HepG2 (cell line): ENCODE data around the gene AFG1L. TPM values are rescaled to one million over a fixed set of nuclear protein-coding genes. Genes with fewer than 3 reads are reported as not detected.

Experiments used
- ARHGAP35 ChIP-seq: sonication (generic); formaldehyde crosslinking; IDR thresholded peaks from 2 replicates; pipeline ENCODE4 v1.9.0; 2022; ENCODE audit warnings: mild to moderate bottlenecking, inconsistent platforms, moderate library complexity, missing genetic modification reagents, borderline replicate concordance
- ATF7 ChIP-seq, 2 experiments: fragments of 450-650 bp in 1 of 2; sonication (generic) in 1 of 2; formaldehyde crosslinking in 1 of 2; IDR thresholded peaks; 2 replicates each; pipeline versions ENCODE4 v1.4.0 to v1.6.1; 2016 to 2020; ENCODE audit warnings: antibody characterized with exemption in 1 of 2, mild to moderate bottlenecking in 1 of 2, missing genetic modification reagents in 1 of 2
- ATRX ChIP-seq: sonication (generic); formaldehyde crosslinking; IDR thresholded peaks from 2 replicates; pipeline ENCODE4 v1.4.0; 2020; ENCODE audit warnings: missing genetic modification reagents, borderline replicate concordance
- CBFB ChIP-seq: sonication (generic); formaldehyde crosslinking; IDR thresholded peaks from 2 replicates; pipeline ENCODE4 v1.4.0; 2020; ENCODE audit warnings: missing genetic modification reagents
- CEBPB ChIP-seq: IDR thresholded peaks from 2 replicates; pipeline ENCODE4 v1.6.1; 2011; ENCODE audit warnings: low read depth, low read length, improper control_type of control experiment, borderline replicate concordance
- GFI1 ChIP-seq: sonication (generic); formaldehyde crosslinking; IDR thresholded peaks from 2 replicates; pipeline ENCODE4 v1.5.0; 2020; ENCODE audit warnings: missing genetic modification reagents, mild to moderate bottlenecking, borderline replicate concordance
- IKZF4 ChIP-seq: sonication (generic); formaldehyde crosslinking; IDR thresholded peaks from 2 replicates; pipeline ENCODE4 v1.5.1; 2020; ENCODE audit warnings: borderline replicate concordance, mild to moderate bottlenecking, low read depth, missing genetic modification reagents; ENCODE audit errors: not compliant biosample characterization
- KLF6 ChIP-seq: IDR thresholded peaks from 2 replicates; pipeline ENCODE4 v1.8.0; 2016; ENCODE audit warnings: missing biosample characterization, missing genetic modification reagents
- NFYC ChIP-seq: IDR thresholded peaks from 2 replicates; pipeline ENCODE4 v1.6.1; 2016; ENCODE audit warnings: missing genetic modification reagents, missing compliant biosample characterization
- NR2F6 ChIP-seq, 2 experiments: IDR thresholded peaks; 2 replicates each; pipeline ENCODE4 v1.6.1; 2016; ENCODE audit warnings: antibody characterized with exemption in 1 of 2, mild to moderate bottlenecking in 1 of 2
- RFX1 ChIP-seq: fragments of 450-650 bp; IDR thresholded peaks from 2 replicates; pipeline ENCODE4 v1.6.1; 2017
- SALL1 ChIP-seq: sonication (generic); formaldehyde crosslinking; IDR thresholded peaks from 2 replicates; pipeline ENCODE4 v1.8.0; 2022; ENCODE audit warnings: mild to moderate bottlenecking, missing genetic modification reagents
- TP53 ChIP-seq: sonication (generic); formaldehyde crosslinking; conservative IDR thresholded peaks from 2 replicates; pipeline ENCODE4 v1.4.0; 2020; ENCODE audit warnings: missing genetic modification reagents
- ZNF180 ChIP-seq: sonication (generic); formaldehyde crosslinking; IDR thresholded peaks from 2 replicates; pipeline ENCODE4 v1.4.0; 2020; ENCODE audit warnings: low read depth, missing genetic modification reagents, borderline replicate concordance
- ZNF256 ChIP-seq: sonication (generic); formaldehyde crosslinking; conservative IDR thresholded peaks from 2 replicates; pipeline ENCODE4 v1.4.0; 2020; ENCODE audit warnings: missing genetic modification reagents
- ZNF547 ChIP-seq: sonication (generic); formaldehyde crosslinking; IDR thresholded peaks from 2 replicates; pipeline ENCODE4 v1.5.1; 2020; ENCODE audit warnings: mild to moderate bottlenecking, missing genetic modification reagents
- polyA plus RNA-seq, 8 experiments: library from polyadenylated mRNA; depleted of rRNA in 3 of 8; stranded (reverse) in 7 of 8; unstranded in 1 of 8; fragments of >200 nt; fragmentation: Illumina TruSeq in 4 of 8; extraction: Trizol in 4 of 8; gene quantifications; 2 replicates each; pipeline versions ENCODE4 v1.2.1 to v1.2.3, GENCODE V29; 2011 to 2016; ENCODE audit warnings: low read depth in 4 of 8, missing spikeins in 1 of 8, mixed read lengths in 1 of 8; ENCODE audit not compliant: insufficient read depth in 1 of 8
- total RNA-seq, 5 experiments: library from RNA; depleted of rRNA; stranded (reverse); fragments of >200 nt; fragmentation: Illumina TruSeq; extraction: Trizol; gene quantifications; 2 replicates each; pipeline ENCODE4 v1.2.3, GENCODE V29; 2016; ENCODE audit warnings: low read depth in 1 of 5
- TF ChIP-seq, protein P1 (sequence below): sonication (generic); formaldehyde crosslinking; IDR thresholded peaks from 2 replicates; pipeline ENCODE4 v1.8.1; 2023; ENCODE audit warnings: mild to moderate bottlenecking, missing genetic modification reagents
- TF ChIP-seq, protein P2 (sequence below): sonication (generic); formaldehyde crosslinking; IDR thresholded peaks from 2 replicates; pipeline ENCODE4 v1.5.1; 2020; ENCODE audit warnings: mild to moderate bottlenecking, moderate library complexity, missing genetic modification reagents
- TF ChIP-seq, protein P3 (sequence below): sonication (generic); formaldehyde crosslinking; IDR thresholded peaks from 2 replicates; pipeline ENCODE4 v1.4.0; 2020; ENCODE audit warnings: low read depth, missing genetic modification reagents

AFG1L gene
- total and polyA plus RNA-seq, 2 of the 13 experiments (the other 11 are each of a cell fraction or from before 2014, with no cell fraction given), result 3.1 to 14.0 TPM

DNA sequence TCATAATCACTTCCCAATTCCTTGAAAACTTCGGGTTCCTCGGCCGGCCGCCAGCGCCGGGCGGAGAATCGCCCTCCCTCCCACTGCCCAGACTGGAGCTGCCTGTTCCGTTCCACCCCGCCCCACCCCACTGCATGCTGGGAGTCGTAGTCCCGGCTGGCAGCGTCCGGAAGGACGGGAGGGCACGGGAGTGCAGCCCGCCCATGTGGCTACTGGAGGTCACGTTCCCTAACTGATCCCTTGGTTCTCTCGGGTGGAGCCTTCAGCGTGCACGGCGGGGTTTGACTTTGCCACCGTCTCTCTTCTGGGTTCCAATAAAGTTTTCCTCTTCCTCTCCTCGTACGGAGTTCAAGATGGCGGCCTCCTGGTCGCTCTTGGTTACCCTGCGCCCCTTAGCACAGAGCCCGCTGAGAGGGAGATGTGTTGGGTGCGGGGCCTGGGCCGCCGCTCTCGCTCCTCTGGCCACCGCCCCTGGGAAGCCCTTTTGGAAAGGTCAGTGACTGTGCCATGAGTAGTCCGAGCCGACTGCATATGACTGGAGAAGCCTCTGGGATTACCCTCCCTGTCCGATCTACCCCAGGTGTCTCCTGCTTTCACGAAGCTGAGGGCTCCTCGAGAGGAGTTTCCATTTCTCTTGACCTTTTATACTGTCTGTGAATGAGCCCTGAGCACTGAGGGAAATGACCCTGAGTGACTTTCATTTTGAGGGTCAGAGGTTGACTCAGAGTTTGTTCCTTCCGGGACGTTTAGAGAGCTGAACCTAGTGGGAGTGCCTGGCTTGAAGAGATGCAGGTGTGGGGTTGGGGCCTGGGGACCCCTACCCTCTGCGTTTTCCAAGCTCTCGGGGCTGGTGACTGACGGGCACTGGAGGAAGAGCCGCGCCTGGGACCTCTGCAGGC, at the start of gene AFG1L (continued):
- TF ChIP-seq, protein P1, sequence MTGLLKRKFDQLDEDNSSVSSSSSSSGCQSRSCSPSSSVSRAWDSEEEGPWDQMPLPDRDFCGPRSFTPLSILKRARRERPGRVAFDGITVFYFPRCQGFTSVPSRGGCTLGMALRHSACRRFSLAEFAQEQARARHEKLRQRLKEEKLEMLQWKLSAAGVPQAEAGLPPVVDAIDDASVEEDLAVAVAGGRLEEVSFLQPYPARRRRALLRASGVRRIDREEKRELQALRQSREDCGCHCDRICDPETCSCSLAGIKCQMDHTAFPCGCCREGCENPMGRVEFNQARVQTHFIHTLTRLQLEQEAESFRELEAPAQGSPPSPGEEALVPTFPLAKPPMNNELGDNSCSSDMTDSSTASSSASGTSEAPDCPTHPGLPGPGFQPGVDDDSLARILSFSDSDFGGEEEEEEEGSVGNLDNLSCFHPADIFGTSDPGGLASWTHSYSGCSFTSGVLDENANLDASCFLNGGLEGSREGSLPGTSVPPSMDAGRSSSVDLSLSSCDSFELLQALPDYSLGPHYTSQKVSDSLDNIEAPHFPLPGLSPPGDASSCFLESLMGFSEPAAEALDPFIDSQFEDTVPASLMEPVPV, result 0 out of 2 replicates have a peak, but pooled peaks have one; percentile 61
- TF ChIP-seq, protein P2, sequence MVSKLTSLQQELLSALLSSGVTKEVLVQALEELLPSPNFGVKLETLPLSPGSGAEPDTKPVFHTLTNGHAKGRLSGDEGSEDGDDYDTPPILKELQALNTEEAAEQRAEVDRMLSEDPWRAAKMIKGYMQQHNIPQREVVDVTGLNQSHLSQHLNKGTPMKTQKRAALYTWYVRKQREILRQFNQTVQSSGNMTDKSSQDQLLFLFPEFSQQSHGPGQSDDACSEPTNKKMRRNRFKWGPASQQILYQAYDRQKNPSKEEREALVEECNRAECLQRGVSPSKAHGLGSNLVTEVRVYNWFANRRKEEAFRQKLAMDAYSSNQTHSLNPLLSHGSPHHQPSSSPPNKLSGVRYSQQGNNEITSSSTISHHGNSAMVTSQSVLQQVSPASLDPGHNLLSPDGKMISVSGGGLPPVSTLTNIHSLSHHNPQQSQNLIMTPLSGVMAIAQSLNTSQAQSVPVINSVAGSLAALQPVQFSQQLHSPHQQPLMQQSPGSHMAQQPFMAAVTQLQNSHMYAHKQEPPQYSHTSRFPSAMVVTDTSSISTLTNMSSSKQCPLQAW (CRISPR knock-in tag), result peak; percentile 75
- TF ChIP-seq SALL1 (CRISPR knock-in tag), result peak; percentile 81
- TF ChIP-seq ZNF180 (CRISPR knock-in tag), result no peak; the same call in 1 of the 2 replicates
- 0 out of 2 replicates have a peak, but pooled peaks have one; percentile 27 for TF ChIP-seq ZNF256 (CRISPR knock-in tag)
- no peak; the same call in 1 of the 2 replicates for TF ChIP-seq TP53 (CRISPR knock-in tag)
- no peak for TF ChIP-seq ZNF547
- TF ChIP-seq CBFB, result peak; percentile 76
- no peak for TF ChIP-seq CEBPB
- peak; percentile 78 for TF ChIP-seq KLF6 (CRISPR knock-in tag)
- TF ChIP-seq ATF7 (IDR thresholded peaks at IDR 0.05), result no peak
- TF ChIP-seq ATF7 (CRISPR knock-in tag; IDR thresholded peaks at IDR 0.05), result no peak
- peak; percentile 69 for TF ChIP-seq RFX1
- no peak for TF ChIP-seq ATRX
- TF ChIP-seq IKZF4 (CRISPR knock-in tag), result peak; percentile 29
- TF ChIP-seq ARHGAP35 (CRISPR knock-in tag), result no peak
- TF ChIP-seq, protein P3, sequence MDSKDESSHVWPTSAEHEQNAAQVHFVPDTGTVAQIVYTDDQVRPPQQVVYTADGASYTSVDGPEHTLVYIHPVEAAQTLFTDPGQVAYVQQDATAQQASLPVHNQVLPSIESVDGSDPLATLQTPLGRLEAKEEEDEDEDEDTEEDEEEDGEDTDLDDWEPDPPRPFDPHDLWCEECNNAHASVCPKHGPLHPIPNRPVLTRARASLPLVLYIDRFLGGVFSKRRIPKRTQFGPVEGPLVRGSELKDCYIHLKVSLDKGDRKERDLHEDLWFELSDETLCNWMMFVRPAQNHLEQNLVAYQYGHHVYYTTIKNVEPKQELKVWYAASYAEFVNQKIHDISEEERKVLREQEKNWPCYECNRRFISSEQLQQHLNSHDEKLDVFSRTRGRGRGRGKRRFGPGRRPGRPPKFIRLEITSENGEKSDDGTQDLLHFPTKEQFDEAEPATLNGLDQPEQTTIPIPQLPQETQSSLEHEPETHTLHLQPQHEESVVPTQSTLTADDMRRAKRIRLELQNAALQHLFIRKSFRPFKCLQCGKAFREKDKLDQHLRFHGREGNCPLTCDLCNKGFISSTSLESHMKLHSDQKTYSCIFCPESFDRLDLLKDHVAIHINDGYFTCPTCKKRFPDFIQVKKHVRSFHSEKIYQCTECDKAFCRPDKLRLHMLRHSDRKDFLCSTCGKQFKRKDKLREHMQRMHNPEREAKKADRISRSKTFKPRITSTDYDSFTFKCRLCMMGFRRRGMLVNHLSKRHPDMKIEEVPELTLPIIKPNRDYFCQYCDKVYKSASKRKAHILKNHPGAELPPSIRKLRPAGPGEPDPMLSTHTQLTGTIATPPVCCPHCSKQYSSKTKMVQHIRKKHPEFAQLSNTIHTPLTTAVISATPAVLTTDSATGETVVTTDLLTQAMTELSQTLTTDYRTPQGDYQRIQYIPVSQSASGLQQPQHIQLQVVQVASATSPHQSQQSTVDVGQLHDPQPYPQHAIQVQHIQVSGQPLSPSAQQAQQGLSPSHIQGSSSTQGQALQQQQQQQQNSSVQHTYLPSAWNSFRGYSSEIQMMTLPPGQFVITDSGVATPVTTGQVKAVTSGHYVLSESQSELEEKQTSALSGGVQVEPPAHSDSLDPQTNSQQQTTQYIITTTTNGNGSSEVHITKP (CRISPR knock-in tag), result peak; percentile 84
- TF ChIP-seq NFYC (CRISPR knock-in tag), result no peak
- 0 out of 2 replicates have a peak, but pooled peaks have one; percentile 0 for TF ChIP-seq GFI1 (CRISPR knock-in tag)
- peak; percentile 69; the same call in 1 of the 2 replicates for TF ChIP-seq NR2F6 (IDR thresholded peaks at IDR 0.05)
- peak; percentile 46 for TF ChIP-seq NR2F6 (CRISPR knock-in tag; IDR thresholded peaks at IDR 0.05)
